HG03521 (cell line): ENCODE data around the gene ARMC9.

Experiments used
- ATAC-seq: cut with Tn5 transposase; IDR thresholded peaks from one replicate; pipeline ENCODE4 v1.9.1; 2021; ENCODE audit warnings: mild to moderate bottlenecking, moderate library complexity; ENCODE audit not compliant: unreplicated experiment

Gene ARMC9

DNA sequence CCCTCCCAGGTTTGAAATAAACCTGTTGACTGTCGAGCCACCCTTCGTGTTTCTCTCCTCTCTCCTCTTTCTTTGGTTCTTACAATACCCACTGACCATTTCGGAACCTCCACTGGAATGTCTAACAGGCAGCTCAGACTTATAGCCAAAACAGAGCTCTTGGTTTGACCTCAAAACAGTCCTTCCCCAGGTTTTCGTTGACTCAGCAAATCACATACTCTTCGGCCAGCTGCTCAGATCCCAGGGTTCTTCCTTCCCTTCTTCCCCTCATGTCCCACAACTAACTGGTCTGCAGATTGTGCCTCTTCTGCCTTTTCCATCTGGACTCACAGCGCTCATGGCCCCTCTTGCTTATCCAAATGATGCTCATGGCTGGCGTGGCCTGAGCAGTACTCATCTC, 4.7 kb downstream of the ARMC9 start:
- no peak for ATAC-seq

DNA sequence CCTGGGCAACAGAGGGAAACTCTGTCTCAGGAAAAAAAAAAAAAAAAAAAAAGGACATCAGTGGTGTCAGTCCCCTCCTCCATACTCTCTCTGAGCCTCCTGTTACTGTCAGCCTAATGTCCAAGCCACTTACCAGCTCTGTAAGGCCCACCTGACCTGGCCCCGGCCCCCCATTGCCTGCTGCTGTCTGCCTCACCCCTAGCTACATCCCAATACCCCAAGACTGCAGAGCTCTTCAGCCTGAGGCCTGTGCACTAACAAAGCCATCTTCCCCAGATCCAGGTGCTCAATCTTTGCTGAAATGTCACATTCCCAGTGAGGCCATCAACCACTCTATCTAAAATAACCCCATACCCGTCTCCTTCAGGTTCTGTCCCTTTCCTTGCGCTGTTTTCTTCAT, 5.7 kb downstream of the ARMC9 start:
- no peak for ATAC-seq

DNA sequence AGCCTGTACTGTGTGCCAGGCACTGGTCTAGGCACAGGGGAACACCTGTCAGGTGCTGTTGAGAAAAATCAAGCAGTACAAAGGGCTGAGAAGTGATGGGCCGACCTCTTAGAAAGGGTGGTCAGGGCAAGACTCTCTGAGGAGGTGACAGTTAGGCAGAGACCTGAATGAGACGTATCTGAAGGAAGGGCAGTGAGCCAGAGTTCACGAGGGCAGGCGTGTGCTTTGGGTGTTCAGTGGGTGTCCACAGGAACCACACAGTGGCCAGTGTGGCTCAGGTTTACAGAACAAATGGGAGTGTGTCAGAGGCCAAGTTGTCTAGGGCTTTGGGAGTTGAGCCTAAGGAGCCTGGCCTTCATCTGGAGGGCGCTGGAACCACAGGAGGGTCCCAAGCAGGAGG, 6.2 kb downstream of the ARMC9 start:
- no peak for ATAC-seq

DNA sequence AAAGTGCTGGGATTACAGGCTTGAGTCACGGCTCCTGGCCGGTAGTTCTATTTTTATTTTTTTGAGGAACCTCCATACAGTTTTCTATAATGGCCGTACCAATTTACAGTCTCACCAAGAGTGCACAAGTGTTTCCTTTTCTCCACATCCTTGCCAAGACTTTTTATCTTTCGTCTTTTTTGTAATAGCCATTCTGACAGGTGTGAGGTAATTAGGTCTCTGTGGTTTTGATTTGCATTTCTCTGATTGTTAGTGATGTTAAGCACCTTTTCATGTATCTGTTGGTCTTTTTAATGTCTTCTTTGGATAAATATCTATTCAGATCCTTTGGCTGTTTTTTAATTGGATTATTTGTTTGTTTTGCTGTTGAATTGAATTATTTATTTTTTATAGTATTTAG, 9.3 kb downstream of the ARMC9 start:
- ATAC-seq: no peak

DNA sequence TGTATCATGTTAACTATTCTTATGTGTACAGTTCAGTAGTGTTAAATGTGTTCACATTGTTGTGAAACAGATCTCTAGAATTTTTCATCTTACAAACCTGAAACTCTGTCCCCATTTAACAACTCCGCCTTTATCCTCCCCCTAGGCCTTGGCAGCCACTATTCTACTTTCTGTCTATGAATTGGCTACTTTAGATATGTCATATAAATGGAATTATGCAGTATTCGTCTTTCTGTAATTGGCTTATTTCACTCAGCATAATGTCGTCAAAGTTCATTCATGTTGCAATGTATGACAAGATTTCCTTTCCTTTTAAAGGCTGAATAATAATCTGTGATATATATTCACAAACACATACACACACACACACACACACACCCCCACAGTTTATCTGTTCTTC, 12.4 kb downstream of the ARMC9 start:
- ATAC-seq: no peak

DNA sequence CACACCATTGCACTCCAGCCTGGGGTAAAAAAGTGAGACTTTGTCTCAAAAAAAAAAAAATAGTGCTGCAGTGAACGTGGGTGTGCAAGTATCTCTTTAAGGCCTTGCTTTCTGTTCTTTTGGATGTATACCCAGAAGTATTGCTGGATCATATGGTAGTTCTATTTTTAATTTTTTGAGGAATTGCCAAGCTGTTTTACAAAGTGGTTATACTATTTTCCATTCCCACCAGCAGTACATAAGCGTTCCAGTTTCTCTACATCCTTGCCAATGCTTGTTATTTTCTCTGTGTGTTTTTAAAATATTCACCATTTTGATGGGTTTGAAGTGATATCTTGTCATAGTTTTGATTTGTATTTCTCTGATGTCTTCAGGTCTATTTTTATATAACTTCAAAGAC, 13.1 kb downstream of the ARMC9 start:
- no peak for ATAC-seq

DNA sequence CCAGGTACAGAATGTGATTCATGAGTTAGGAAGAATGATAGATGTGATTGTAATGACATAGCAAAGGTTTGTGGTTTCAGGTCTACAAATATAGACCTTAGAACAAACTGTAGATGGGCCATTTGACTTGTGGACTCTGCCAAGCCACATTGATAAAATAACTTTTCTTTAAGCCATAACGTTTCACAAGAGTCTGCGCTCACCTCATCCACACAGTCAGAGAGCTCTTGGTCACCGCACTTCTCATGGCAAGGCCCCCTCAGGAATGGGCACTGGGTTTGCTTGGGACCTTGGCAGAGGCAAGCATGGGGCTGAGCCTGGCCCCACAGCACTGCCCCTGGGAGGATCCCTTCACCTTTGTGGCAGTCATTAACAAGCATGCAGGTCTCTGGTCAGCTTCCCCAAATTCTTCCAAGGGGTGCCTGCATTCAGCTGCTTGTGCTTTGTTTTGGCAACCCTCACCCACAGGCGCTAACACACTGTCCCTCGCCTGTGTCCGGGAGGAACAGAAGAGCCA, 14.0 kb downstream of the ARMC9 start:
- no peak for ATAC-seq

DNA sequence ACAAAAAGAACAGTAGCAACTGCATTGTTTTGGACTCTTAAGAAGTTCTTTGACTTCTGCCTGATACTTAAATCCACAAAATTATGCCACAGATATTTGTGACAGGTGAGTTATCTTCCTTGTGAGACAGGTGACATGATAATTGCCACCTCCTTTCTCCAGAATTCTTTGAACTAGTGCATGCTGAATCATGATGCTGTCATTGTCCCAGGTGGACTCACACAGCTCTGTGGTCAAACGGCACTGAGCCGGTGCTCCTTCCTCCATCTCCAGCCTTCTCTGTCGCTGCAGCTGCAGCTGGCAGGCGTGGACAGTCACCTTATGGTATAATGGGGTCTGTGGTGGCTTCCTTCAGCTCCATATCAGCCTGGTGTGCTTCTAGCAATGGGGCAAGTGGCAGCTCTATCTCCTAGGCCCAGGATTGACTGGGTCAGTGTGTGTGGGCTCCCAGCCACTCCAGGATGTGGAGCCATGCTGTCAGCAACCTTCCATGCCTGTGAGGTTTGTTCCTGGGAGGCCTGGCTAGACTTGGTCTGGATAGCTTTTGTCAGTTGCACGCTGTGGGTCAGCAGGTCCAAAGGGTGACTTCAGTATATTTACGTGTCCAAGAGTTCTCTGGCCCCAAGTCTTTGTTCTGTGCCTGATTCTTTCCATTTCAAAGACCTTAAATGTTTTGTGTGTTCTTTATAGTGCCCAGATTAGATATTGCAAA, 15.7 kb downstream of the ARMC9 start:
- no peak for ATAC-seq

DNA sequence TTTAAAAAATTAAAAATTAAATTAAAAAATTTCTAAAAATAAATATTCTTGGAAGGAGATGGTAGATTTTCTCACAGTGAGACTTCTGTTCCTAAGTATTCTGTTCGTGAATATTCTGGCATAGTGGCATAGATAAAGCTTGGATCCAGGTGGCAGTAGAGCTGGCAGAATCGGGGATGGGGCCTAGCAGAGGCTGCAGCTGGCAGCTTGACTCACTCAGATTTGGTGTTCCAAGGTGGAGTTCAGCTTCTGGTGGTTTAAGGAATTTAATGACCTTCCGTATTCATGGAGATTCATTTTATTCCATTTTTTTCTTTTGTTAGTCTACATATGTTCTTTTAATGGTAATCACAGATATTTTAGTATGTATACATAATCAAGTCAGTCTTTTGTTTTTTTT, 19.9 kb downstream of the ARMC9 start:
- ATAC-seq: no peak

DNA sequence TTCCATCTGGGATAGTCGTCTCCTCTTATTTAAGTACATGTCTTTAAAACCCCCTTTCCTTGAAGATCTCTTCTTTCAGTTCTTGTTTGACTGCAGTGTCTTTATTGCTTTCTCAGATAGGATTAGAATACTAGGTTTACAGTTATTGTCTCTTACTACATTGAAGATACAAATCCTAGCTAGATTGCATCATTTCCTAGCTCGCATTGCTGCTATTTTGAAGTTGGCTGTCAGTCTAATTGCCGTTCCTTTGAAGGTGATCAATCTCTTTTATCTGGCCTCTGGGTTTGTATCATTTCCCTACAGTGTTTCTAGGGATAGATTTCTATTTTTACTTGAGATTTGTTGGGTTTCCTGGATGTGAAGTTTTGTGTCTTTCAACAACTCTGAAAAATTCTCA, 20.9 kb downstream of the ARMC9 start:
- no peak for ATAC-seq

DNA sequence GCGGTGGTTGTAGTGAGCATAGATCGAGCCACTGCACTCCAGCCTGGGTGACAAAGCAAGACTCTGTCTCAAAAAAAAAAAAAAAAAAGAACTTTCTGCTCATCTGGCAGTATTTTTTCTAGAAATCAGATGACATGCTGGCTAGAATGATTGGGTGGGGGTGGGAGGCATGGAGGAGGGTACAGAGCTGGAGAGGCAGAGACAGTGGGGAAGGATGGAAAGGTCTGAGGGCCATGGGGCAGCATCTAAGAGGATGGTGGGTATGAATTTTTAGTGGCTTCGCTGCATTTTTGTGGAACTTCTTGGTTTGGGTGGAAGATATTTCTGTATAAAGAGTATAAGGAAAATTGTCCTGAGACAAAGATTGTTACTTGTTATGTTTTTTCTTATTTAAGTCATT, 23.3 kb downstream of the ARMC9 start:
- ATAC-seq: no peak

DNA sequence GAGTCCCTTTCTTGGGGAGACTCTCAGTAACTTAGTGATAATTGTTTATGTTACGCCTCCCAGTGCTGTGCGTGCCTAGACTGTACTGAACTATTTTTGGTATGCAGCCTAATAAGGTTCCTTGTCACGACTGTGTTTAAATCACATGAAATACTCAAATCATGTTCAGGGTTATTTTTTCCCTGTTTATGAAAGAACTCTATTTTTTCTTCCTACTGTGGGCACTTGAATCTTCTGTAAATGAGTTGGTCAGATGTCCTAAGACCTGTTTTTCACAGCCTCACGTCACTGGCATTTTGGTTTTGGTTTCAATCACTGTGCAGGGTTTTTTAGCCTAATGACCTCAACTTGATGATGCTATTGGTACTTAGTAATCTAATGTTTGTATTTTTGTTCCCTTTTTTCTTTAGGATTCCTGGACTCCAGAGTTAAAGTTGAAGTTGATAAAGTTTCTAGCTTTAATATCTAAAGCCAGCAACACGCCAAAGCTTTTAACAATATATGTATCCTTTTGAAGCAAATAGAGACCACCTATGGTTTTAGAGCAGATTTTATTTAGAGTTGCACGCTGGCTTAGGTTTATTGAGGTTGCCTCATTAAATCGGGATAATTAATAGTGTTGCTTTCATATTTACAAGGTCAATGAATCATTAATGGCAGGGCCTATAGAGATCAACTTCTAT, 24.0 kb downstream of the ARMC9 start:
- ATAC-seq: peak; percentile 59

DNA sequence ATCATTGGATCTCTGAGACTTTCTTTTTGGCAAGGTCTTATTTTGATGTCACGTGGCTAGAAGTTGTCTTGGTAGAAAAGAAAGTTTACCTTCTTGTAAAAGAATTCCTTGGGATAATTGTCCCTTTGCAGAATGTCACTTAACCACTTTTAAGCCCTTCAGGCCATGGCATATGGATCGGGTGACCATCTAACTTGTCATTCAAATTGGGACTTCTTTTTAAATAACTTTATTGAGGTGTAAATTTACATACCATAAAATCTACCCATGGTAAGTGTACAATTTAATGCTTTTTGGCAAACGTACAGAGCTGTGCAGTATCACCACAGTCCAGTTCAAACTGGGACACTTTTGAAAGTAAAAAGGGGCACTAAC, 24.6 kb downstream of the ARMC9 start:
- no peak for ATAC-seq

DNA sequence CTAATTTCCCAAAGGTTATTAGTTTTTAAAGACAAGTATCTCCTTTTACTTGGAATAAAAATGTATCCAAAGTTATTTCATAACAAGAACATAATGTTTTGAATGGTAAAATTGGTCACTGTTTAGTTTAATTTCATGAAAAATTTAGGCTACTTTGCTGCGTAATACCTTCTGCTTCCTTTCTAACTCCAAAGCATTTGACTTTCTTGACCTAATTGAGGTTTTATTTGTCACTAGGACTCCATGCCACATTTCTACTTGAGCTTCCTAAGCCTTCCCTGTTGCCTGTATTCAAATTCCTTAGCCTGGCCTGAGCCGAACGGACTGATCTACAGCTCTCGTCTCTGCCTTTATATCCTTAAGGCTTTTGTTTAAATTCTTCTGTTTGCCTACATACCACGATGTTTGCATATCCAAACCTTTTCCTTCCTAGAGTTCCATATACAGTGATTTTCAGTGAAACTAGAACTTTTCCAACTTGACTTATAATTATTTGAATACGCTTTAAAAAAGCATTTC, 25.1 kb downstream of the ARMC9 start:
- no peak for ATAC-seq

DNA sequence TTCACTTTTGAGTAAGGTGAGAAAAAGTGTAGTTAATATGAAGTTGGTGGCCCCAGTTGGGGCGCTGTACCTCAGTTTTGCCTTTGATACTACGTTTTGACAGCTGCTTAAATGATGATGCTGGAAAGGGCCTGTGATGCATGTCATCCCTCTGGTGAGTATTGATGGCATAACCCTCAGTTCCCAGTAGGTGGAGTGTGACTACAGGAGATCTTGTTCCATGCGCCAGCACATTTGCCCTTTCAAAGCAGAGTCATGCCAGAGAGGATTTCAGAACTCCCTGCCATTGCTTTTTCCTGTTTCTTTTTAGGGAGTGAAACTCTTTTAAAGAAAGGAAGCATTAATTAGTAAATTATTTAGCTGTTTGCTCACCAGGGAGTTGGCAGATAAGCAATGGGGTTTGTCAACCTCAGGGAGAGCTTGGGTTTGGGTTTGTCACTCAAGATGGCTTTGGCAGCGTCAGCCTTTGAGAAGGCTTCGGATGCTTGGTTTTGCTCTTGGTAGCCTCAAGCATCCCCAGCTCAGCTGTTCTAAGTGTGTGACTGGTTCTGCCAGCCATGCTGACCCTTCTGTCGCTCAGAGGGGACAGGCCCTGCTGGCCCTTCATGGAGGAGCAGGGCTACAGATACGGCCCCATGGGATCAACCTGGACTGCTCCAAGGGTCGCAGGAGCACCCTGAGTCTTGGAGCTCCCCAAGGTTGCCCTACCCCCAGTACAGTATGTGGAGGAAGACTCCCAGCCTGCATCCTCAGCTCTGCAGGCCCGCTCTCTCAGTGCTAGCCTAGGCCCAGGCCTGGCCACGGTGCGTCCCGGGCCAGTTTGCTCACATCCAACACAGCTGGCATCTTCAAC, 29.1 kb downstream of the ARMC9 start:
- ATAC-seq: peak; percentile 47

DNA sequence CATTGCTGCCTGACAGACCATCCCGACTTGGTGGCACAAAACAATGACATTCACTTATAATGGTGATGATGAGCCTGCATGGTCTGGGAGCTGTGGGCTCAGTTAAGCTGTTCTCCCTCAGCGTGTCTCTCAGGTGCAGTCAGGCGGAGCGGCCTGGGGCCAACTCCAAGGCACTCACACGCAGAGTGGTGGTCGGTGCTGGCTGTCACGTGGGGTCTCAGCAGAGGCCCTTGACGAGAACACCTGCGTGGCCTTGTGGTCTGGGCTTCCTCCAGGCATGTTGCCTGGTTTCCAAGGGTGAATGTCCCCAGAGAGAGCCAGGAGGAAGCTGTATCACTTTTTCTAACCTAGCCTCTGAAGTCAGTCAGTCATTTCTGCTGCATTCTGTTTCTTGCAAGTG, 29.8 kb downstream of the ARMC9 start:
- peak; percentile 77 for ATAC-seq

DNA sequence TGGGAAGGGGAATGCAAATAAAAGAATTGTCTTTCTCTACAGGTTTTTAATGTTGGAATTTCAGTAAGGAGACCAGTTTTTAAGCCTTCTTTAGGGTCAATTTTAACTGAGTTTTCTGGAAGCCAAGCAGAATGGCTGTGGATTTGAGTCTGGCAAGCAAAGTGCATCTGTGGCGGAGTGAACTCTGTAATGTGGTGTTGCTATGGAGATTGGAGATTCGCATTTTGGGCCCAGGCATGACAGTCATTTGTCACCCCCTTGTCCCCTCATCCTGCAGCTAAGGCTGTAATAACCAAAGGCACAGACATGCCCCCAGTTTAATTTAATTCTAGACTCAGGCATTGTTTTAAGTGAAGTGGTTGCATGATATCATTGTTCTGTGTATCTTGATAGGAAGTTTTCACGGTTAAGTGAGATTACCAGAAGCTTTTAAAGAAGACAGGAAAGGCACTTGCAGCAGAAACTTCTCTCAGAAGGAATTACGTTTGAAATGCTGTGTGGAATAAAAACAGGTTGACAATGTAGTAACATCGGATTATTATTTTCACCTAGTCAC, 30.6 kb downstream of the ARMC9 start:
- no peak for ATAC-seq

DNA sequence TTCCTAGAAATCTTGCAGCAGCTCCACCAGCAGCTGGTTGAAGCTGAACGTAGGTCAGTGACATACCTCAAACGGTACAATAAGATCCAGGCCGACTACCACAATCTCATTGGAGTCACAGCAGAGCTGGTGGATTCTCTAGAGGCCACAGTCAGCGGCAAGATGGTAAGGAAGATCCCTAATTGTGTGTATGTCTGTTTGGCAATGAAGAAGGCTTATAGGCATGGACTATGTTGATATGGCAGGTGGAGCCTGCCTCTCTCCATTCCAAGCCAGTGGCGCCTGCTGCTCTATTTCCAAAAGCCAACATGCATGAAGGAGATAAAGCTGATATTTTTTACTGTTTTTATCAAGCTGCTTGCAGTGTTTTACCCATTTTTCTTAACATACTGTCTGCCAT, 36.8 kb downstream of the ARMC9 start:
- no peak for ATAC-seq

DNA sequence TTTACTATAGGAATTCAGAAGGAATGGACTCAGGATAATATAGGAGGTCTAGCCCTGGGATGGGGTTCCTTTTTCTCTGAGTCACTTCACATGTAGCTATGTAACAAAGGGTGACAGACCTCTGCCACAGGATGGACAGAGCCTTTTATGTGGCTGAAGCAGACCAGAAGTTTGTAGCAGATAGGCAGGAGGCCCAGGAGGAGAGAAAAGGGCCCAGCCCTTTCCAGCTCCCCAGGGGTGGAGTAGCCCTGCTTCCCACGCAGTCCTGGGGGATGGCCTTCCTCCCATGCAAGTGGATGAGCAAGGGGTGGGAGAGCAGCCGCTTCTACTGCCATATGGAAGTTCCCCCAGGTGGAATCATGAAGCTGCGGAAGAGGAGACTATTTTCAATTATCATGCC, 40.3 kb downstream of the ARMC9 start:
- ATAC-seq: no peak

DNA sequence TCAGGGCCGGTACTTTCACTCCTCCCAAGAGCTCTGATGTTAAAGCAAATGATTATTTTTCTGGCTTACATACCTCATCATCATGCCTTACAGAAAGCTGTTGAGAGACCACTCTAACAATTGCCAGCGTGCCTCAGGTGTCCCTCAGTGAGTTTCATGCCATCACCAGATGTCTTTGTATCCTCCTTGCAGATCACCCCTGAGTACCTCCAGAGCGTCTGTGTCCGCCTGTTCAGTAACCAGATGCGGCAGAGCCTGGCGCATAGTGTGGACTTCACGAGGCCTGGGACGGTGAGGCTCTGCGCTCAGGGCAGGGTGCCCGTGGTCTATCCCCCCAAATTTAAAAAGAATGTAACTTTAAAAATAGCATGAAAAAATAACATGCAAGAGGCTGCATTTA, 41.3 kb downstream of the ARMC9 start:
- ATAC-seq: no peak
